ENCODE measurements around the gene SP140L. TPM values are rescaled to one million over a fixed set of nuclear protein-coding genes. Genes with fewer than 3 reads are reported as not detected.

Gene SP140L
- total and polyA plus RNA-seq, 2 donors, result 11.9 to 26.5 TPM

GRCh38 chr2:230321031-230321430 is 6.0 kb upstream of the SP140L start:
- no peaks in the 10 kb centered on the region for H3K27me3 ChIP-seq (ENCODE audit: control insufficient read depth in 2 of 2, insufficient read depth in 1 of 2, low read length in 1 of 2)
- peaks cover 33 to 38% of the 10 kb centered on the region in 2 donors for H3K4me1 ChIP-seq (ENCODE audit: control insufficient read depth in 2 of 2, insufficient read depth in 2 of 2, low read length in 2 of 2)
- no peak for DNase-seq (ENCODE audit: low read depth in 6 of 9, low spot score in 9 of 9)
- no peak overlapping the region for H3K4me3 ChIP-seq (ENCODE audit: low read length in 2 of 2)
- no peaks in the 10 kb centered on the region for H3K36me3 ChIP-seq (ENCODE audit: control insufficient read depth in 2 of 2, insufficient read depth in 2 of 2, low read length in 1 of 2)
- 96% methylated on average over 2 of the region's 2 CpGs for WGBS
- H3K27ac ChIP-seq (ENCODE audit: low read depth in 1 of 2, low read length in 1 of 2), result peak overlapping the region in 1 of 2 donors; percentile 54
- H3K9me3 ChIP-seq (ENCODE audit: control insufficient read depth in 2 of 2, insufficient read depth in 1 of 2, low read length in 1 of 2), result peaks cover 0 to 10% of the 10 kb centered on the region in 2 donors

DNA sequence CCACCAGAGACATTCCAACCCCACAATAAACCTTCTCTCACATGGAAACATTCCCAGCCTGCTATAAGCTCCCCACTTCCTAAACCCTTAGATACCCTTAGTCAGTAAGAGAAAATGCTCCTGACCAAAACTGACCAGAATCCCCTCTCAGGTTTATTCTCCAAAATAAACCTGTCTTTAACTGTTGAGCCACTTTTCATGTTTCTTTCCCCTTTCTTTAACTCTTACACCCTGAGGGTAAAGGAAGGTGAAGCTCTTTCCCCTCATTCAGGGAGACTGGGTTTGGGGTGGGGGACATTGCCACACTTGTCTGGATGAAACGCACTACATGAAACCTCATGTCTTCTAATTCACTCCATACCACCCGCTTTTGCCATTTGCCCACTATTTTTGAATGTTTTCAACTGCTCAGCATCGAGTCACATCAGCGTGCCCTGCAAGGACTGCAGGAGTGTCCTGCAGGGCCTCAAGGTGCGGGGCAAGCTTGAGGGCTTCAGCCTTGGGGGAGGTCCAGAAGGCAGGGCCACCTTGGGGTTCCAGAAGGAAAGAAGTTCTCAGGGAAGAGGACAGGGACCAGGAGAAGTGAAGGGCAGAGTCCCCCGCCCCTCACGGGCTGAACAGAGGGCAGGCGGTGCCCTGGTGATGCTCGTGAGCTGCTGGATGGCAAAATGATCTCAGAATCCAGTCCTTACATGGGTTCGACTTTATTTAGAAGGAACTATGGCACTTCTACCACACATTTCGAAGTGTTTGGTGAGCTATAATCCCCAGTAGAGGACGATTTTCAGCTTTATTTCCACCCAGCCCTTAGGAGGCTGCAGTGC is 4.2 kb upstream of the SP140L start:
- no peaks in the 10 kb centered on the region for H3K36me3 ChIP-seq (ENCODE audit: control insufficient read depth in 2 of 2, insufficient read depth in 2 of 2, low read length in 1 of 2)
- 96% methylated on average over 12 of the region's 12 CpGs for WGBS
- DNase-seq (ENCODE audit: low read depth in 6 of 9, low spot score in 9 of 9), result no peak
- no peaks in the 10 kb centered on the region for H3K27me3 ChIP-seq (ENCODE audit: control insufficient read depth in 2 of 2, insufficient read depth in 1 of 2, low read length in 1 of 2)
- no peak overlapping the region for H3K27ac ChIP-seq (ENCODE audit: low read depth in 1 of 2, low read length in 1 of 2)
- H3K4me3 ChIP-seq (ENCODE audit: low read length in 2 of 2), result no peak overlapping the region
- peaks cover 0 to 14% of the 10 kb centered on the region in 2 donors for H3K9me3 ChIP-seq (ENCODE audit: control insufficient read depth in 2 of 2, insufficient read depth in 1 of 2, low read length in 1 of 2)
- H3K4me1 ChIP-seq (ENCODE audit: control insufficient read depth in 2 of 2, insufficient read depth in 2 of 2, low read length in 2 of 2), result peaks cover 37% of the 10 kb centered on the region in 2 donors

GRCh38 chr2:230323385-230324106 is 3.4 kb upstream of the SP140L start:
- Histone ChIP-seq H3K36me3 (ENCODE audit: control insufficient read depth in 2 of 2, insufficient read depth in 2 of 2, low read length in 1 of 2) (no peaks in the 10 kb centered on the region), H3K4me1 (ENCODE audit: control insufficient read depth in 2 of 2, insufficient read depth in 2 of 2, low read length in 2 of 2) (peaks cover 29 to 33% of the 10 kb centered on the region in 2 donors), H3K27ac (ENCODE audit: low read depth in 1 of 2, low read length in 1 of 2) (no peak overlapping the region), H3K27me3 (ENCODE audit: control insufficient read depth in 2 of 2, insufficient read depth in 1 of 2, low read length in 1 of 2) (no peaks in the 10 kb centered on the region), H3K4me3 (ENCODE audit: low read length in 2 of 2) (no peak overlapping the region), H3K9me3 (ENCODE audit: control insufficient read depth in 2 of 2, insufficient read depth in 1 of 2, low read length in 1 of 2) (peaks cover 0 to 14% of the 10 kb centered on the region in 2 donors)
- no peak for DNase-seq (ENCODE audit: low read depth in 6 of 9, low spot score in 9 of 9)
- WGBS, result 96% methylated on average over 18 of the region's 18 CpGs

- DNase-seq (ENCODE audit: low read depth in 6 of 9, low spot score in 9 of 9), result no peak
- Histone ChIP-seq H3K36me3 (ENCODE audit: control insufficient read depth in 2 of 2, insufficient read depth in 2 of 2, low read length in 1 of 2) (no peaks in the 10 kb centered on the region), H3K4me3 (ENCODE audit: low read length in 2 of 2) (no peak overlapping the region), H3K27ac (ENCODE audit: low read depth in 1 of 2, low read length in 1 of 2) (no peak overlapping the region), H3K9me3 (ENCODE audit: control insufficient read depth in 2 of 2, insufficient read depth in 1 of 2, low read length in 1 of 2) (peaks cover 0 to 14% of the 10 kb centered on the region in 2 donors), H3K4me1 (ENCODE audit: control insufficient read depth in 2 of 2, insufficient read depth in 2 of 2, low read length in 2 of 2) (peaks cover 20 to 27% of the 10 kb centered on the region in 2 donors), H3K27me3 (ENCODE audit: control insufficient read depth in 2 of 2, insufficient read depth in 1 of 2, low read length in 1 of 2) (no peaks in the 10 kb centered on the region)
- 97% methylated on average over 5 of the region's 5 CpGs for WGBS
Observed at GRCh38 chr2:230324503-230324902, 2.5 kb upstream of the SP140L start.

DNA sequence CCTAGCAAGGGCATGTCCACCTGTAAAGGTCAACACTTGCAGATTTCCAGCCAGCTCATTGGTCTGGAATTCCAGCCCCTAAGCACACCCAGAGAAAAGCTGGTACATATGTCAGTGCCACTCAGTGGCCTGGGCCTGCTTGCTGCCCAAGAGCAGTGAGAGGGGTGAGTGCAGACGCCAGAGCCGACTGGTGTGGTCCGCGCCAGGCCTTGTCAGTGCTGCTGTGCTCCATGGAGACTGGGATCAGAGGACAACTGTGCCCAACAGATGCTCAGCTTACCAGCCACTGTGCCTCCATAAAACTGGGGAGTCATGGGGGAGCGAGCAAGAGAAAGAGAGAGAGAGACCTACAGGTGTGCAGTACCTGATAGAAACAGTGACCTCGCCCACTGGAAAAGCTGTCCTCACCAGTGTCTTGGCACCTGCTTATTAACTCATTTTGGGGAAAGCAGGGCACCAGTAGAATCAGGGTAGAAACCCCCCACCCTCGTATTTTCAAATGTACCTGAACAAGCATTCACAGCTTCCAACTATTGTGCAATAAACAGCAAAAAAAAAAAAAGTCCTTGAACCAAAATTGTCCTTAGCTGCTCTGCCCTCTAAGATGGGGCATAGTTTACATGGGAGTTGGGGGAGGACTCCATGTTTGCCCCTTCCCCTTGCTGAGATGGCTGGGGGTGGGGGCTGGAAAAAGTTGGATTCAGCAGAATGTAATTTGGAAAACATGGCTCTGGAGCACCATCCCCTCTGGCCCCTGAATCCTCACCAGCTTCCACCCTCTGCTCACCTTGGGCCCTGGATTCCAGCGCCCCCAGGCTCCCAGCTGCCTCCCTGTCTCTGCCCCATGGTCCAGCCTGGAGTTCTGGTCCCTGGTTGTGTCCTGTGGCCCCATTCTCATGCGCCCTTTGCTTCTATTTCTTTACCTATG is 1.4 kb upstream of the SP140L start:
- 97% methylated on average over 9 of the region's 9 CpGs for WGBS
- Histone ChIP-seq H3K27me3 (ENCODE audit: control insufficient read depth in 2 of 2, insufficient read depth in 1 of 2, low read length in 1 of 2) (no peaks in the 10 kb centered on the region), H3K9me3 (ENCODE audit: control insufficient read depth in 2 of 2, insufficient read depth in 1 of 2, low read length in 1 of 2) (peaks cover 0 to 14% of the 10 kb centered on the region in 2 donors), H3K36me3 (ENCODE audit: control insufficient read depth in 2 of 2, insufficient read depth in 2 of 2, low read length in 1 of 2) (no peaks in the 10 kb centered on the region), H3K4me3 (ENCODE audit: low read length in 2 of 2) (no peak overlapping the region), H3K4me1 (ENCODE audit: control insufficient read depth in 2 of 2, insufficient read depth in 2 of 2, low read length in 2 of 2) (peaks cover 14 to 22% of the 10 kb centered on the region in 2 donors), H3K27ac (ENCODE audit: low read depth in 1 of 2, low read length in 1 of 2) (no peak overlapping the region)
- DNase-seq (ENCODE audit: low read depth in 6 of 9, low spot score in 9 of 9), result no peak

GRCh38 chr2:230327418-230328154 is 593 bp downstream of the SP140L start:
- Histone ChIP-seq H3K4me3 (ENCODE audit: low read length in 2 of 2) (peak overlapping the region; percentile 44 to 70), H3K4me1 (ENCODE audit: control insufficient read depth in 2 of 2, insufficient read depth in 2 of 2, low read length in 2 of 2) (peaks cover 5 to 13% of the 10 kb centered on the region in 2 donors), H3K27ac (ENCODE audit: low read depth in 1 of 2, low read length in 1 of 2) (peak overlapping the region; percentile 71 to 98), H3K9me3 (ENCODE audit: control insufficient read depth in 2 of 2, insufficient read depth in 1 of 2, low read length in 1 of 2) (peaks cover 0 to 10% of the 10 kb centered on the region in 2 donors), H3K36me3 (ENCODE audit: control insufficient read depth in 2 of 2, insufficient read depth in 2 of 2, low read length in 1 of 2) (no peaks in the 10 kb centered on the region), H3K27me3 (ENCODE audit: control insufficient read depth in 2 of 2, insufficient read depth in 1 of 2, low read length in 1 of 2) (no peaks in the 10 kb centered on the region)
- peak in 2 of 9 donors; percentile 8 to 15 for DNase-seq (ENCODE audit: low read depth in 6 of 9, low spot score in 9 of 9)
- 61% methylated on average over 5 of the region's 5 CpGs for WGBS

DNA sequence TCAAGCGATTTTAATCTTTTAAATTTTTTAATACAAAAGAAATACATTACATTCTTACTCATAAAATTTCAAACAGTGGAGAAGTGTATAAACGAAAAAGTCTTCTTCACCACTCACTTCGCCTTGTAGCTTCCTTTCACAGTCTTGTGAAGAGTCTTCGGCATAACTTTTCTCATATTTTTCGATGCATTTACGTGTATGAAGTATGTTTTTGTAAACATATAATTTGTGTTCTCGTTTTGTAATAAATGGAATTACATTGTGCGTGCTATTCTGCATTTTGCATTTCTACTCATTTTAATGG is 1.1 kb downstream of the SP140L start:
- H3K27ac ChIP-seq (ENCODE audit: low read depth in 1 of 2, low read length in 1 of 2), result no peak overlapping the region
- H3K36me3 ChIP-seq (ENCODE audit: control insufficient read depth in 2 of 2, insufficient read depth in 2 of 2, low read length in 1 of 2), result no peaks in the 10 kb centered on the region
- 88% methylated on average over 8 of the region's 8 CpGs for WGBS
- H3K9me3 ChIP-seq (ENCODE audit: control insufficient read depth in 2 of 2, insufficient read depth in 1 of 2, low read length in 1 of 2), result peaks cover 0 to 6% of the 10 kb centered on the region in 2 donors
- peaks cover 5 to 13% of the 10 kb centered on the region in 2 donors for H3K4me1 ChIP-seq (ENCODE audit: control insufficient read depth in 2 of 2, insufficient read depth in 2 of 2, low read length in 2 of 2)
- peak overlapping the region in 1 of 2 donors; percentile 70 for H3K4me3 ChIP-seq (ENCODE audit: low read length in 2 of 2)
- DNase-seq (ENCODE audit: low read depth in 6 of 9, low spot score in 9 of 9), result no peak
- no peaks in the 10 kb centered on the region for H3K27me3 ChIP-seq (ENCODE audit: control insufficient read depth in 2 of 2, insufficient read depth in 1 of 2, low read length in 1 of 2)

GRCh38 chr2:230329946-230330605 is 3.1 kb downstream of the SP140L start:
- 94% methylated on average over 7 of the region's 7 CpGs for WGBS
- H3K9me3 ChIP-seq (ENCODE audit: control insufficient read depth in 2 of 2, insufficient read depth in 1 of 2, low read length in 1 of 2), result peaks cover 0 to 3% of the 10 kb centered on the region in 2 donors
- no peaks in the 10 kb centered on the region for H3K27me3 ChIP-seq (ENCODE audit: control insufficient read depth in 2 of 2, insufficient read depth in 1 of 2, low read length in 1 of 2)
- DNase-seq (ENCODE audit: low read depth in 6 of 9, low spot score in 9 of 9), result no peak
- no peak overlapping the region for H3K4me3 ChIP-seq (ENCODE audit: low read length in 2 of 2)
- H3K36me3 ChIP-seq (ENCODE audit: control insufficient read depth in 2 of 2, insufficient read depth in 2 of 2, low read length in 1 of 2), result no peaks in the 10 kb centered on the region
- H3K27ac ChIP-seq (ENCODE audit: low read depth in 1 of 2, low read length in 1 of 2), result peak overlapping the region in 1 of 2 donors; percentile 52
- H3K4me1 ChIP-seq (ENCODE audit: control insufficient read depth in 2 of 2, insufficient read depth in 2 of 2, low read length in 2 of 2), result peaks cover 5 to 13% of the 10 kb centered on the region in 2 donors

All from thymus (tissue), 11 donors.